ENCODE measurements around the gene CNTNAP5.
A peak's percentile ranks its signal among the peaks of the same experiment; 100 is the strongest.

Gene CNTNAP5

DNA sequence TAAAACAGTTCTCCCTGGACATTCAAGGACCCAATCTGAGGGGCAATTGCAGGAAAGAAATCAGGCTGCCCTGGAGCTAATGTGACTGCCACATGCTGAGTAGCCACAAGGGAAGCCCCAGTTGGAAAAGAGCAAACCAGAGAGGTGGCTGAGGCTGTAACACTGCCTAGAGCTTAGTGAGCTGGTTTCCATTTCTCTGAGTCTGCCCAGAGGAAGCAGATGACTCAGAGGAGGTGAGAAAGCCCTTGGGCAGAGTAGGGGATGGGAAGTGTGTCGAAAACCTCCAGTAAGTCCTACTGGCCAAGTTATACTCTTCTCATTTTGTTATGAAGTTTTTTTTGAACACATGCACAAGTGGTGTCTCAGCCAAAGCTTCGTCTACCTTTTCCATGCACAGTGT, 753.0 kb downstream of the CNTNAP5 start:
- no peak for DNase-seq (ENCODE audit: low read depth)
- TF ChIP-seq CTCF (conservative IDR thresholded peaks at IDR 0.05; ENCODE audit: control insufficient read depth, insufficient read depth, low read depth, low read length): no peak
- H3K4me3 ChIP-seq (ENCODE audit: control insufficient read depth, low read depth, low read length): no peak overlapping the region

GRCh38 chr2:124796647-124797046, 771.6 kb downstream of the CNTNAP5 start:
- DNase-seq (ENCODE audit: low read depth): no peak
- no peak for TF ChIP-seq CTCF (conservative IDR thresholded peaks at IDR 0.05; ENCODE audit: control insufficient read depth, insufficient read depth, low read depth, low read length)
- no peak overlapping the region for H3K4me3 ChIP-seq (ENCODE audit: control insufficient read depth, low read depth, low read length)

GRCh38 chr2:124797049-124797448, 772.0 kb downstream of the CNTNAP5 start:
- no peak for DNase-seq (ENCODE audit: low read depth)
- no peak overlapping the region for H3K4me3 ChIP-seq (ENCODE audit: control insufficient read depth, low read depth, low read length)
- no peak for TF ChIP-seq CTCF (conservative IDR thresholded peaks at IDR 0.05; ENCODE audit: control insufficient read depth, insufficient read depth, low read depth, low read length)

- no peak overlapping the region for H3K4me3 ChIP-seq (ENCODE audit: control insufficient read depth, low read depth, low read length)
- no peak for TF ChIP-seq CTCF (conservative IDR thresholded peaks at IDR 0.05; ENCODE audit: control insufficient read depth, insufficient read depth, low read depth, low read length)
- no peak for DNase-seq (ENCODE audit: low read depth)
Observed at GRCh38 chr2:124798551-124798950, 773.5 kb downstream of the CNTNAP5 start.

DNA sequence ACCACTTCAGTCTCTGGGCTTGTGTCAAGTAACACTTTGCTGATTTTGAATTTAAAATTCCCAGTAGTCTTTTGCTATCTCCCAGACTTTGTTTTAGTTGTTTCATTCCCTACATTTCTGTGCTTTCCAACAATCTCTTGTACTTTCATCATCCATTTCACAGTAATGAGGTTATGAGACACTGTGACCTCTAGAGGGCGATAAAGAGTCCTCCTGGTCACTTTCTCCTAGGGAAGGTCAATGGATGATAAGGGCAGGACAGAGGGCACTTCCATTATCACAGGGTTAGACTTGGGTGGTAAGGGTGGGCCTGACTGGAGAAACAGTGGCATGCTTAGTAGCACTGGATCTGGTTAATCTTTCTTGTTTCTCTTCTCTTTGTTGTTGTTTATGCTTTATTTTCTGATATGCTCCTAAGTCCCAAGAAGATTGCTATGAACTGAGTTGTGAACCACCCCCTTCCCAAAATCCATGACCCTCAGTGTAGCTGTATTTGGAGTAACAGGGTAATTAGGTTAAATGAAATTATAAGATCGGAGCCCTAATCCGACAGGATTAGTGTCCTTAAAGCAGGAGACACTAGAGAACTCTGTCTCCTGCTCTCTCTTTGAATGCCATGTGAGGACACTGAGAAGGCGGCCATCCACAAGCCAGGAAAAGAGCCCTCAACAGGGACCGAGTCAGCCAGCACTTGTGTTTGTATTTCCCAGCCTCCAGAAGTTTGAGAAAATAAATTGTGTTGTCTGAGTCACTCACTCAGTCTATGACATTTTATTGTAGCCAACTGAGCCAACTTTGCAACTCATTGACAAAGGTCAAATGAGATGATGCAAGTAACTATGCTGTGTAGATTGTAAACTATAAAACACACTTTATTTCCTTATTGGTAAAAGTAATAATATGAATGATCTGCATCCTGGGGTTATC, 779.2 kb downstream of the CNTNAP5 start:
- peak; percentile 43 for TF ChIP-seq CTCF (conservative IDR thresholded peaks at IDR 0.05; ENCODE audit: control insufficient read depth, insufficient read depth, low read depth, low read length)
- DNase-seq (ENCODE audit: low read depth): peak; percentile 10
- H3K4me3 ChIP-seq (ENCODE audit: control insufficient read depth, low read depth, low read length): no peak overlapping the region

DNA sequence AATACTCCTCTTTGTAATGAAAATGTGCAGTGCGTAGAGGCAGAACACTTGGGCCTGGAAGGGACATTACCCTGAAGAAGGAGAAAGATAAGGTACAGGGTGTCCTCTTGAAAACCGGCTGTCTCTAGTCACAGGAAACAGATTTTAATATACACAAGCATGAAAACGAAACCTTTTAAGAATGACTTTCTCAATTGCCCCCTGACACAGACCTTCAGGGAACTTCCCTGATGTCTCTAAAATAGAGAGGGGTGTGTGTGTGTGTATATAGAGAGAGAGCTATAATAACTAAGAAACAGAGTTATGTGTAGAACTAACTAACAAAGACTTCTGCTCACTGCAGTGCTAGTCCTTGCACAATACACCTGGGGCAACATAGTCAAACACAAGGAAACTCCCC, 780.0 kb downstream of the CNTNAP5 start:
- no peak for DNase-seq (ENCODE audit: low read depth)
- no peak for TF ChIP-seq CTCF (conservative IDR thresholded peaks at IDR 0.05; ENCODE audit: control insufficient read depth, insufficient read depth, low read depth, low read length)
- no peak overlapping the region for H3K4me3 ChIP-seq (ENCODE audit: control insufficient read depth, low read depth, low read length)
